ENCODE data around the gene KRT35. TPM values are rescaled to one million over a fixed set of nuclear protein-coding genes. Genes with fewer than 3 reads are reported as not detected.

The KRT35 gene
- total and polyA plus RNA-seq, 10 of the 15 experiments (the other 5 are each of a cell fraction or from before 2014, with no cell fraction given) = not detected

GRCh38 chr17:41491476-41491875, 10.5 kb upstream of the KRT35 start (continued):
- TF ChIP-seq, protein P1, sequence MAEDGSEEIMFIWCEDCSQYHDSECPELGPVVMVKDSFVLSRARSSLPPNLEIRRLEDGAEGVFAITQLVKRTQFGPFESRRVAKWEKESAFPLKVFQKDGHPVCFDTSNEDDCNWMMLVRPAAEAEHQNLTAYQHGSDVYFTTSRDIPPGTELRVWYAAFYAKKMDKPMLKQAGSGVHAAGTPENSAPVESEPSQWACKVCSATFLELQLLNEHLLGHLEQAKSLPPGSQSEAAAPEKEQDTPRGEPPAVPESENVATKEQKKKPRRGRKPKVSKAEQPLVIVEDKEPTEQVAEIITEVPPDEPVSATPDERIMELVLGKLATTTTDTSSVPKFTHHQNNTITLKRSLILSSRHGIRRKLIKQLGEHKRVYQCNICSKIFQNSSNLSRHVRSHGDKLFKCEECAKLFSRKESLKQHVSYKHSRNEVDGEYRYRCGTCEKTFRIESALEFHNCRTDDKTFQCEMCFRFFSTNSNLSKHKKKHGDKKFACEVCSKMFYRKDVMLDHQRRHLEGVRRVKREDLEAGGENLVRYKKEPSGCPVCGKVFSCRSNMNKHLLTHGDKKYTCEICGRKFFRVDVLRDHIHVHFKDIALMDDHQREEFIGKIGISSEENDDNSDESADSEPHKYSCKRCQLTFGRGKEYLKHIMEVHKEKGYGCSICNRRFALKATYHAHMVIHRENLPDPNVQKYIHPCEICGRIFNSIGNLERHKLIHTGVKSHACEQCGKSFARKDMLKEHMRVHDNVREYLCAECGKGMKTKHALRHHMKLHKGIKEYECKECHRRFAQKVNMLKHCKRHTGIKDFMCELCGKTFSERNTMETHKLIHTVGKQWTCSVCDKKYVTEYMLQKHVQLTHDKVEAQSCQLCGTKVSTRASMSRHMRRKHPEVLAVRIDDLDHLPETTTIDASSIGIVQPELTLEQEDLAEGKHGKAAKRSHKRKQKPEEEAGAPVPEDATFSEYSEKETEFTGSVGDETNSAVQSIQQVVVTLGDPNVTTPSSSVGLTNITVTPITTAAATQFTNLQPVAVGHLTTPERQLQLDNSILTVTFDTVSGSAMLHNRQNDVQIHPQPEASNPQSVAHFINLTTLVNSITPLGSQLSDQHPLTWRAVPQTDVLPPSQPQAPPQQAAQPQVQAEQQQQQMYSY (CRISPR knock-in tag; IDR thresholded peaks at IDR 0.05) = no peak
- TF ChIP-seq PAX8 (IDR thresholded peaks at IDR 0.05) = no peak
- TF ChIP-seq GABPA (IDR thresholded peaks at IDR 0.05; ENCODE audit: low read depth) = no peak
- no peak for TF ChIP-seq YBX1 (IDR thresholded peaks at IDR 0.05)
- TF ChIP-seq PKNOX1 (IDR thresholded peaks at IDR 0.05) = no peak

GRCh38 chr17:41490000-41490990, 9.3 kb upstream of the KRT35 start:
- CTCF ChIA-PET = interaction anchor here (0.6 to 1.6 kb wide), 3 partner anchors 58 to 182 kb away, joined by 3 to 5 read pairs (median 4); partner anchors contain the start of gene KRTAP16-1
- no peak for TF ChIP-seq SMARCA5 (IDR thresholded peaks at IDR 0.05)
- no peak for TF ChIP-seq PKNOX1 (IDR thresholded peaks at IDR 0.05)
- TF ChIP-seq ZNF207 (IDR thresholded peaks at IDR 0.05; ENCODE audit: borderline replicate concordance) = no peak
- TF ChIP-seq NFYA (IDR thresholded peaks at IDR 0.05; ENCODE audit: borderline replicate concordance, low read depth, low read length) = no peak
- TF ChIP-seq, protein P2, sequence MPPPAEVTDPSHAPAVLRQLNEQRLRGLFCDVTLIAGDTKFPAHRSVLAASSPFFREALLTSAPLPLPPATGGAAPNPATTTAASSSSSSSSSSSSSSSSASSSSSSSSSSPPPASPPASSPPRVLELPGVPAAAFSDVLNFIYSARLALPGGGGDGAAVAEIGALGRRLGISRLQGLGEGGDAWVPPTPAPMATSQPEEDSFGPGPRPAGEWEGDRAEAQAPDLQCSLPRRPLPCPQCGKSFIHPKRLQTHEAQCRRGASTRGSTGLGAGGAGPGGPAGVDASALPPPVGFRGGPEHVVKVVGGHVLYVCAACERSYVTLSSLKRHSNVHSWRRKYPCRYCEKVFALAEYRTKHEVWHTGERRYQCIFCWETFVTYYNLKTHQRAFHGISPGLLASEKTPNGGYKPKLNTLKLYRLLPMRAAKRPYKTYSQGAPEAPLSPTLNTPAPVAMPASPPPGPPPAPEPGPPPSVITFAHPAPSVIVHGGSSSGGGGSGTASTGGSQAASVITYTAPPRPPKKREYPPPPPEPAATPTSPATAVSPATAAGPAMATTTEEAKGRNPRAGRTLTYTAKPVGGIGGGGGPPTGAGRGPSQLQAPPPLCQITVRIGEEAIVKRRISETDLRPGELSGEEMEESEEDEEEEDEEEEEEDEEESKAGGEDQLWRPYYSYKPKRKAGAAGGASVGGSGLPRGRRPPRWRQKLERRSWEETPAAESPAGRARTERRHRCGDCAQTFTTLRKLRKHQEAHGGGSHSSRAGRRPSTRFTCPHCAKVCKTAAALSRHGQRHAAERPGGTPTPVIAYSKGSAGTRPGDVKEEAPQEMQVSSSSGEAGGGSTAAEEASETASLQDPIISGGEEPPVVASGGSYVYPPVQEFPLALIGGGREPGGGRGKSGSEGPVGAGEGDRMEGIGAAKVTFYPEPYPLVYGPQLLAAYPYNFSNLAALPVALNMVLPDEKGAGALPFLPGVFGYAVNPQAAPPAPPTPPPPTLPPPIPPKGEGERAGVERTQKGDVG (CRISPR knock-in tag; IDR thresholded peaks at IDR 0.05) = no peak
- no peak for TF ChIP-seq STAT1 (conservative IDR thresholded peaks at IDR 0.05)

More at GRCh38 chr17:41490000-41490990, 9.3 kb upstream of the KRT35 start:
- 13% methylated on average over 10 of the region's 10 CpGs for WGBS (ENCODE audit: insufficient coverage, insufficient replicate concordance, low lambda C conversion rate, missing lambda C conversion rate)
- no peaks in the 10 kb centered on the region for H3K4me1 ChIP-seq (ENCODE audit: control insufficient read depth, insufficient read depth, low read length)
- no peaks in the 10 kb centered on the region for H3K79me2 ChIP-seq (ENCODE audit: control insufficient read depth, insufficient read depth, low read length)
- no peaks in the 10 kb centered on the region for H3K9me3 ChIP-seq (replicated peaks; ENCODE audit: control insufficient read depth, insufficient read depth, low read length)
- in situ Hi-C loops (cut with MboI) = no loop called here
- intact Hi-C loops (cut with micrococcal nuclease; ENCODE audit: unreplicated experiment) = no loop called here
- H3K27me3 ChIP-seq (replicated peaks in 1 of 2; ENCODE audit: control insufficient read depth in 2 of 2, insufficient read depth in 2 of 2, low read length in 1 of 2) = peaks cover 0 to 2% of the 10 kb centered on the region in 2 experiments; a peak in 2 of 4 replicates
- RAD21 ChIA-PET (ENCODE audit: unreplicated experiment) = no interaction called here
- H2AFZ ChIP-seq (ENCODE audit: control insufficient read depth, low read depth, low read length) = no peak overlapping the region
- no peak overlapping the region for H3K4me3 ChIP-seq
- DNase-seq (ENCODE audit: low read depth, low spot score) (no peak), ATAC-seq (no peak), FAIRE-seq (no peak)
- no peak overlapping the region for H3K9ac ChIP-seq (ENCODE audit: control insufficient read depth, insufficient read depth, low read length)
- H3K27ac ChIP-seq (ENCODE audit: control insufficient read depth, insufficient read depth) = no peak overlapping the region
- SMC1A ChIA-PET (ENCODE audit: uncharacterized antibody, unreplicated experiment) = interaction anchor here (1.6 kb wide), 1 partner anchor 580 kb away, joined by 4 read pairs; no protein-coding TSS in a partner anchor
- no peak overlapping the region for H3K4me2 ChIP-seq (ENCODE audit: control insufficient read depth, insufficient read depth)
- POLR2A ChIA-PET = no interaction called here
- no peaks in the 10 kb centered on the region for H4K20me1 ChIP-seq (ENCODE audit: control insufficient read depth, insufficient read depth)
- no peaks in the 10 kb centered on the region for H3K36me3 ChIP-seq (ENCODE audit: control insufficient read depth in 2 of 2, insufficient read depth in 2 of 2, low read length in 1 of 2)
- no TSS peak for BruUV-seq (replicated peaks)

Measured in GM12878 (cell line).